ENCODE measurements around the gene LRRC23.
"Not testable (repeated sequence)": the region's sequence is repeated elsewhere in the genome, so short reads cannot be mapped to it uniquely, and the experiment has no call there.

LRRC23 gene, protein sequence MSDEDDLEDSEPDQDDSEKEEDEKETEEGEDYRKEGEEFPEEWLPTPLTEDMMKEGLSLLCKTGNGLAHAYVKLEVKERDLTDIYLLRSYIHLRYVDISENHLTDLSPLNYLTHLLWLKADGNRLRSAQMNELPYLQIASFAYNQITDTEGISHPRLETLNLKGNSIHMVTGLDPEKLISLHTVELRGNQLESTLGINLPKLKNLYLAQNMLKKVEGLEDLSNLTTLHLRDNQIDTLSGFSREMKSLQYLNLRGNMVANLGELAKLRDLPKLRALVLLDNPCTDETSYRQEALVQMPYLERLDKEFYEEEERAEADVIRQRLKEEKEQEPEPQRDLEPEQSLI

DNA sequence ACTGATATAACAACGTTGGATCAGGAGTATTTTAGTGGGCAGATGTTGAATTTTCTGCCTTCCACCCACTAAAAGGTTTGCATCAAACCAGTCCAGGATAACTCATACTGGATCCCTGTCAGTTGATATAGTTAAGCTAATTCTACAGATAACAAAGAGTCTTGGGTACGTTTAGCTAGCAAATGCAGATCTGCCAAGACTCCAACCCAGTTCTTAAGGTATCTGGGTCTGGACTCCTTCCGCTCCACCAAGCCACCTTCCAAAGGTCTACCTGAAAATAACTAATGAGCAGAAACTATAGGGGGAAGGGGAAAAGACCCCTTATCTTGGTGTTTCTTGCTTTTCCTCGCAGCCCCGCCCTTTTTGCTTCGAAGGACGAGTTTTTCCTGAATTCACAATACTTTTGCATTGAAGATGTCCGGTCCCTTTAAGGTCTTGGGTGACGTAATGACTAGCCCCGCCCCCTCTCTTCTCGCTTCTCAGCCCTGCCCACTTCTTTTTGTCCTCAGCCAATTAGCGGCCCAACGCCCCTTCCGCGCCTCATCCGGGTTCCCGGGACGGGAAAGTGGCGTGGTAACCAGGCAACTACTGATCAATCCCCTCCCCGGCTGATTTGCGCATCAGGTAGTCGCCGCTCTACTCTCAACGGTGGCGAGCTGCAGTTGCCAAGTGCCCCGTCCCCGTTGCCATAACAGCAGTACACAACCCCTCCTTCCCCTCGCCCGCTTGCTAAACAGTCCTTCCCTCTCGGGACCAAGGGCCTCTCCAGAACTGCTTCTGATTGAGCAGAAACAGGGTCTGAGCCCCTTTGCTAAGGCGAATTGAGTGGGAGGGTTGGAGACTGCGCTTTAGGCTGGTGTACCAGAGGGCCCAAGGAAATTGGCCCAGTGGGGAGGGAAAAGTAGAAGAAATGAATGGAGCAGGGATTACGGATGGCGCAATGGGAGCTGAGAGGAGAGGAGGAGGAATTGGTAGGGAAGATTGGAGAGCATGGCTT is at the start of gene LRRC23:
TSS of gene LRRC23 (plus strand) at position 543 of the 997 bp plus-strand sequence. CDS start 812 bp downstream, outside the sequence.
- peak; percentile 53 for DNase-seq

DNA sequence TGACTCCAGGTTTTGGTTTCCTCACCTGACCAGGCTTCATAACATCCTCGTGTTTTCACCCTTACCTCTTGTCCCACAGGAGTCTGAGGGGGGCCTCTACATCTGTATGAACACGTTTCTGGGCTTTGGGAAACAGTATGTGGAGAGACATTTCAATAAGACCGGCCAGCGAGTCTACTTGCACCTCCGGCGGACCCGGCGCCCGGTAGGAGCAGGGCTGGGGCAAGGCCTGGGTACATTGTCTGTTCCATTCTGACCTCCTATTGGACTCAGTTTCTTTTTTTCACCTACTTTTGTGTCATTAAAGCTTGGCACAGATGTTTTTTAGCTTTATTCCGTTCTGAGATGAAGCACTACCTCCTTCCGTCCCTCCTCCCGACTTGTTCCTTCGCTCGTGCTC is 49.3 kb upstream of the LRRC23 start:
- DNase-seq = no peak

DNA sequence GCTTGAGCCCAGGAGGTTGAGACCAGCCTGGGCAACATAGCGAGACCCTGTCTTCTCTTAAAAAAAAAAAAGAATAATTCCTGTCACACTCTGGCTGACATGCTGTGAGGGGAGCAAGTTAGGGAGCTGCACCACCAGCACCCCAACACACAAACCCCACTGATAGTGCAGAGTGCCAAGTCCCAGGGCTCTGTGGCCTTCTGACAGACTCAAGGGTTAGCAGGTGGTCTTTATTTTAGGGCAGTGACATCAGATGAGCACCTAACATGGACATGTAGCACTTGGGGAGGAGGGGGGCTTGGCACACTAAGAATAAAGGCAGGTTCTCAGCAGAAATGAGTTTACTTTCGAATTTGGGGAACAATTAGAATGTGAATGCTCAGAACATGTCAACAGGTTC is 45.8 kb upstream of the LRRC23 start:
- DNase-seq = no peak

DNA sequence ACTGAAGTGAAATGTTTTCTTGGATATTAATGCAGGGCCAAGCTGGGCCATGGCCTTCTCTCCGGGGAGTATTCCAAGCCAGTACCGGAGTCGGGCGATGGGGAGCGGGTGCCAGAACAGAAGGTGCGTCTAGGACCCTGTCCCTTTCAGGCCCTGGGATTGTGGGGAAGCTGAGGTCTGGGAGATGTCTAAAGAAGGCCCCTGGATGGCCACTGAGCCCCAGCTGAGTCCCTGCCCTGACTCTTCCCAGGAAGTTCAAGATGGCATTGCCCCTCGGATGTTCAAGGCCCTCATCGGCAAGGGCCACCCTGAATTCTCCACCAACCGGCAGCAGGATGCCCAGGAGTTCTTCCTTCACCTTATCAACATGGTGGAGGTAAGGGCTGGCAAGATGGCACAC is 44.5 kb upstream of the LRRC23 start:
- DNase-seq = no peak

DNA sequence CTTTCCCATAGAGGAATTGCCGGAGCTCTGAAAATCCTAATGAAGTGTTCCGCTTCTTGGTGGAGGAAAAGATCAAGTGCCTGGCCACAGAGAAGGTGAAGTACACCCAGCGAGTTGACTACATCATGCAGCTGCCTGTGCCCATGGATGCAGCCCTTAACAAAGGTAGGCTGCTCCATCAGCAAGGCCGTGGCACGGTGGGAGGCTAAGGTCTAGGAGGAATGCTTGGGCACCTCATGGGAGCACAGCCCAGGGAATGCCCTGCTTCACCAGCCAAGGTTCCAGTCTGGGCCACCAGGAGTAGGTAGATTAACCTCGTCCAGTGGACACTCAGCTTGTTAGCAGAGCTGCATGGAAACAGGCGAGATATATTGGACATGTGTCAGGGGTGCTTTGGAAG is 43.7 kb upstream of the LRRC23 start:
- no peak for DNase-seq

DNA sequence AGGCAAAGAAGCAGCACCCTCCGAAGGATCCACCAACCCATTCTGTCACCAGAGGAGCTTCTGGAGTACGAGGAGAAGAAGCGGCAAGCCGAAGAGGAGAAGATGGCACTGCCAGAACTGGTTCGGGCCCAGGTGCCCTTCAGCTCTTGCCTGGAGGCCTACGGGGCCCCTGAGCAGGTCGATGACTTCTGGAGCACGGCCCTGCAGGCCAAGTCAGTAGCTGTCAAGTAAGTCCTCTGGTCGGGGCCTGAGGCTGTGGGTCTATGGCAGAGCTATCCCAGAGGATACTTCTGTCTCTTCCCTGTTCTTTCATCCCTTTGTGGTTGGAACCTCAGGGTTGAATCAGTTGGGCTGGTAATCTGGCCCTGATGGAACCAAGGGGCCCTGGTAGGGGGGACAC is 43.2 kb upstream of the LRRC23 start:
- no peak for DNase-seq

DNA sequence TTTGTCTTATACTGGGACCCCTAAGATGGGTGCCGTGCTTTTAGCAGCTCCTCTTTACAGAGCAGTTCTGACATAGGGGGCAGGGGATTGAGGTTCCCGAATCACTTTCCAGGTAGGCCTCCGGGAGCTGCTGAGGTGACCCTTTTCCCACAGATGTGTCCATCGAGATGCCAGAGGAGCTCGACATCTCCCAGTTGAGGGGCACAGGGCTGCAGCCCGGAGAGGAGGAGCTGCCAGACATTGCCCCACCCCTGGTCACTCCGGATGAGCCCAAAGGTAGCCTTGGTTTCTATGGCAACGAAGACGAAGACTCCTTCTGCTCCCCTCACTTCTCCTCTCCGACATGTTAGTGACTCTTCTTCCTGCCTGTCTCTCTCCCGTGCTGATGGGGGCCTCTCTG is 41.6 kb upstream of the LRRC23 start:
- no peak for DNase-seq

DNA sequence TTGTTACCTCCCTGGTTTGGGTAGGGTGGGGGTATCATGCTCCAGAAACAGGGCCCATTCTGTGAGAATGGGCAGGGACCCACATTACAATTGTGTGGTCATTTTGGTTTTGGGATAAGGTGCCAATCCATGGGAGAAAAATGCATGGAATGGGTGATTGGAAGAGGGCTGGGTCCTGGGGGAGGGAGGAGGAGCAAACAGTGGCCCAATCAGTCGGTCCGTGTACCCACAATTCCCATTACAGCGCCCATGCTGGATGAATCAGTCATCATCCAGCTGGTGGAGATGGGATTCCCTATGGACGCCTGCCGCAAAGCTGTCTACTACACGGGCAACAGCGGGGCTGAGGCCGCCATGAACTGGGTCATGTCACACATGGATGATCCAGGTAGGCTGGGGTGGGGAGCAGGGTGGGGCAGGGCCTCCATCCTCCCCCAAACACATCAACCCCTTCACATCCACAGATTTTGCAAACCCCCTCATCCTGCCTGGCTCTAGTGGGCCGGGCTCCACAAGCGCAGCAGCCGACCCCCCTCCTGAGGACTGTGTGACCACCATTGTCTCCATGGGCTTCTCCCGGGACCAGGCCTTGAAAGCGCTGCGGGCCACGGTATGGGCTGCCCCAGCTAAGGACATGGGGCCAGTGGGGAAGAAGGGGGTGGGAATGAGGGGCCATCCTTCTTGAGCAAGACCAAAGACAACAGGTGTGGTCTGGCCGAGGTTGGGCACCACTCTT is 40.9 kb upstream of the LRRC23 start:
- DNase-seq = no peak

DNA sequence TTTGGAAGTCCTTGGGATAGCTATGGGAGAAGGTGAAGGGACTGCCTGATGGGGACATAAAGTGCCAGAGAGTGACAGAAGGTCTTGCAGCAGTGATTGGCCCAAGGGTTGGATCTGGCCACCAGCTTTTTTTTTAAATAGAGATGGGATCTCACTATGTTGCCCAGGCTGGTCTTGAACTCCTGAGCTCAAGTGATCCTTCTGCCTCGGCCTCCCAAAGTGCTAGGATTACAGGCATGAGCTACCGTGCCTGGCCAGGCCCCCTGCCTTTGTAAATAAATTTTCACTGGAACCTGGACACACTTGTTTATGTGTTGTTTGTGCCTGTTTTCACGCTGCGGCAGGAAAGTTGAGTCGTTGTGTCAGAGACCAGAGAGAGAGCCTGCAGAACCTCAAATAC is 39.3 kb upstream of the LRRC23 start:
- DNase-seq = not testable (repeated sequence)

DNA sequence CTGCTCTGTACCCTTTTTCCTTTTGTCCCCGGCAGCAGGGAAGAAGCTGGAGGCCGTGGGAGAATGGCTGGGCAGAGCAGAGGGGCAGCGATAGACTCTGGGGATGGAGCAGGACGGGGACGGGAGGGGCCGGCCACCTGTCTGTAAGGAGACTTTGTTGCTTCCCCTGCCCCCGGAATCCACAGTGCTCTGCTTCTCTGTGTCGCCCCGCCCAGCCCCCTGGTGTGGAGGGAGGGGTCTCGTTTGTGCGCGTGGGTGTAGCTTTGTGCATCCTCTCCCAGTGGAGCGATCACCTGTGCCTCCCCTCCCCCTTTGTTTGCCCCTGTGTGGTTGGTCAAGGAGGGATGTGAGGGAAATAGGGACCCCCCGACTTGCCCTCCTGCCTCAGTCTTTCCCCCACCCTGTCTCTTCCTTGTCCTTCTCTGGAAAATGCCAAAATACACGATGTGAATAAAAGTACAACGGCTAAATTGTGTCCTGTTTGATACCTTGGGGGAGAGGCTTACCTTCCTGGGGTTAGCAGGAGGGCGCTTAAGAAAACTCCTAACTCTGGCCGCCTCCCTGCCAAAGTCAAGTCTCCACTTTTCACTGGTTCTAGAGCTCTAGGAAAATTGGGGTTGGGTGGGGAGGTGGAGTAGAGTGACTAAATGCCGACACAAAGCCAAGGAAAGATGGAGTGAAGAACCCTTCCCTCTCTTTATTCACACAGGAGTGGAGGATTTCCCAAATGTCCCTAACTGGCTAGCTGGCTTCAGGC is 38.3 kb upstream of the LRRC23 start:
- no peak for DNase-seq

DNA sequence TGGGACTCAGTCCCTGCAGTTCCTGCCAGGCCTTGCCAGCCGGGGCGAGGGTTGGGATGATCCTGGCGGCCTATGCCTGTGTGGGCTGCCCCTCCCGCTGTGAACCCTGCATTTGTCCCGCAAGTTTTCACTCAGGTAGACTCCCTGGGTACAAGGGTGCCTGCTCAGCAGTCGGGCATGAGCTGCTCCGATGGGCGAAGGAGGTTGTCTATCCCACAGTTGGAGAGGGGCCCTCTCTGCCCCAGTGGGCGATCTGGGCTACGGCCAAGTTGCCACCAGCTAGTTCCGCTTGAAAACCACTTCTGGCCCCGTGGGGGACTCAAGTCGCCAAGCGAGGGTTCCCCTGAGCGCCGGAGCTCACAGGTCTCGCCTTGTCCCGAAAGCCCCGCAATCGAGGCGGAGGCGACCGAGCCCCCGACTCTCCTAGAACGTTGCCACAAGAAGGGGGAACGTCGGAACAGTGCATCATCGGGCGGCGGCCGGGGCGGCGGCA is 37.7 kb upstream of the LRRC23 start:
- no peak for DNase-seq

DNA sequence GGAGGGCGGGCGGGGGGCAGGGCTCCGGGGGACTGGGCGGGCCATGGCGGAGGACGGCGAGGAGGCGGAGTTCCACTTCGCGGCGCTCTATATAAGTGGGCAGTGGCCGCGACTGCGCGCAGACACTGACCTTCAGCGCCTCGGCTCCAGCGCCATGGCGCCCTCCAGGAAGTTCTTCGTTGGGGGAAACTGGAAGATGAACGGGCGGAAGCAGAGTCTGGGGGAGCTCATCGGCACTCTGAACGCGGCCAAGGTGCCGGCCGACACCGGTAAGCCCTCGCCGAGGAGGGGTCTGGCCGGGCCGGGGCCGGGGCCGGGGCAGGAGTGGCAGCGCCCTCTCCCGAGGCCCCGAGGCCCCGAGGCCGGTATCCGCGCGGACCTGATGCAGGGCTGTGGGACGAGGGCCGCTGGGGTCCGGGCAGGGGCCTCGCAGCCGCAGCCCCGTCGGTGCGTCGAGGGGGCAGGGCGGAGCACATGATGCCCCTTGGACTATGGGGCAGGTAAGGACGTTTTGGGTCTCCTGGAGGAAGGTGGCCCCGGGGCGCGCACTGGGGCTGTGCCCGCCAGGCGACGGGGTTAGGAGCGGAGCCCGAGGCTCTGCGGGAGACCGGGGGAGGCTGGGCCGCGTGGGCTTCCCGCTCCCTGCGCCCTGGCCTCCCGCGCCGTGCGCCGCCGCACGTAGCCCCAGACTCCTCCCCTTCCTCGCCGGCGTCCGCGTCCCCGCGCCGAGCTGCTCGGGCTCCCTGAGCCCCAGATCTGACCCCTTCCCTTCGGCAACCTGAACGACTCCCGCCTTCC is 37.0 kb upstream of the LRRC23 start, which contains the start of gene TPI1:
TSS of gene TPI1 (plus strand) at position 119 of the 798 bp plus-strand sequence. CDS start at position 155, 36 bp downstream.
- DNase-seq = peak; percentile 71

DNA sequence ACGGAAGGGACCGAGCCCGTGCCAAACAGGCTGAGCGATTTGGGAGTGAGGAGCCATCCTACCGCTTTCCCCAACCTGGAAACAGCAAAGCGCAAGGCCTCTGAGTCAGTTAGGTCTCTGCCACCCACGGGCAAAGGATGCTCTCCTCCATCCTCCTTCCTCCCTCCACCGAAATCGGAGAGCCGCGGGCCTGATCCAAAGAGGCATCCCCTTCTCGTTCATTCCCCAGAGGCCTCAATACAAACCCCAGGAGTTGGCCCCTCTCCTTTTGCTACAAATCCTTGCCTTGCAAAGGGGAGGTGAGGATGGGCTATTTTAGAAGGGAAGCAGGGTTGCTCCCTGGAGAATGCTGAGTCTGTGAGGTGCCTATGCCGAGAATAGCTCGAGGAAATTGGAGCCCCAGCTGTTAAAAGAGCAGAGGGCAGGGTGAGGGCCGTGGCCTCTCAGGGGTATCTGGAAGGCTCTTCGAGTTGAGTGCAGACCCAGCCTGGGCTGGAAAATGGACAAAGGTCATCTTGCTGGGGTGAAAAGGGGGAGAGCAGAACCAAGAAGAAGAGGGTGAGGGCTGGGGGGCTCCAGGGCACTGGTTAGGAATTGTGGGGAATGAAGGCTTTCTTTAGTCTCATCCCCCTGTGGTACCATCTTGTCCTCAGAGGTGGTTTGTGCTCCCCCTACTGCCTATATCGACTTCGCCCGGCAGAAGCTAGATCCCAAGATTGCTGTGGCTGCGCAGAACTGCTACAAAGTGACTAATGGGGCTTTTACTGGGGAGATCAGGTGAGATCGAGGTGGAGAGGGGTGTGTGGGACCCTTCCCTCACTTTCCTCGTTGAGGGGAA is 36.2 kb upstream of the LRRC23 start:
- DNase-seq = no peak

DNA sequence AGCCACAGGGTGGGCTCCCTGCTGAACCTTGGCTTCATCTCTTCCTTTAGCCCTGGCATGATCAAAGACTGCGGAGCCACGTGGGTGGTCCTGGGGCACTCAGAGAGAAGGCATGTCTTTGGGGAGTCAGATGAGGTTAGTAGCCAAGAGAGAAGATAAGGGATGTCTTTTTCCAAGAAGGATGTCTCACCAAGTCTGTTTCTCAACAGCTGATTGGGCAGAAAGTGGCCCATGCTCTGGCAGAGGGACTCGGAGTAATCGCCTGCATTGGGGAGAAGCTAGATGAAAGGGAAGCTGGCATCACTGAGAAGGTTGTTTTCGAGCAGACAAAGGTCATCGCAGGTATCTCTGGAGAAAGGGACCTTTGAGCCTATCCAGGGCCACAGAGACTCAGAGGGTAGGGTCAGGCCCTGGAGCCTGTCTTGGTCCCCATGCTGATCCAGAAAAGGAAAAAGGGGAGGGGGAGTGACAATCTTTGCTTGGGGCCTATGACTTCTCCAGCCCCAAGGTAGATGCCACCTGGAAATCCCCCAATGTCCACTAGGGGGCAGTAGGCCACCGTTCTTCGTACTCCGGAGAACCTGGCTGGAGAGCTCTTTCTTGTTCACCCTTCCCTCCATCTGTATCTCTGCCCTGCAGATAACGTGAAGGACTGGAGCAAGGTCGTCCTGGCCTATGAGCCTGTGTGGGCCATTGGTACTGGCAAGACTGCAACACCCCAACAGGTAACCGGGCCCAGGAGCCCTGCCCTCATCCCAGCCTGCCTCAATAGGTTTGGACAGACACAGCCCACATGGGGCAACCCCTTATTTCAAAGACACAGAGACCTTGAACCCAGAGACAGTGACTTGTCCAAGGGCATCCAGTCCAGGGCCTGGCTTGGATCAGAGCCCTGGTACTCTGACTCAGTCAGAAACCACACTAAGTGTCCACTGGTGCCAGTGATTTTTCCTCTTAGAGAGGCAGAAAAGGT is 35.3 kb upstream of the LRRC23 start:
- no peak for DNase-seq

DNA sequence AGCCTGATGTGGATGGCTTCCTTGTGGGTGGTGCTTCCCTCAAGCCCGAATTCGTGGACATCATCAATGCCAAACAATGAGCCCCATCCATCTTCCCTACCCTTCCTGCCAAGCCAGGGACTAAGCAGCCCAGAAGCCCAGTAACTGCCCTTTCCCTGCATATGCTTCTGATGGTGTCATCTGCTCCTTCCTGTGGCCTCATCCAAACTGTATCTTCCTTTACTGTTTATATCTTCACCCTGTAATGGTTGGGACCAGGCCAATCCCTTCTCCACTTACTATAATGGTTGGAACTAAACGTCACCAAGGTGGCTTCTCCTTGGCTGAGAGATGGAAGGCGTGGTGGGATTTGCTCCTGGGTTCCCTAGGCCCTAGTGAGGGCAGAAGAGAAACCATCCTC is 34.3 kb upstream of the LRRC23 start:
- DNase-seq = not testable (repeated sequence)

DNA sequence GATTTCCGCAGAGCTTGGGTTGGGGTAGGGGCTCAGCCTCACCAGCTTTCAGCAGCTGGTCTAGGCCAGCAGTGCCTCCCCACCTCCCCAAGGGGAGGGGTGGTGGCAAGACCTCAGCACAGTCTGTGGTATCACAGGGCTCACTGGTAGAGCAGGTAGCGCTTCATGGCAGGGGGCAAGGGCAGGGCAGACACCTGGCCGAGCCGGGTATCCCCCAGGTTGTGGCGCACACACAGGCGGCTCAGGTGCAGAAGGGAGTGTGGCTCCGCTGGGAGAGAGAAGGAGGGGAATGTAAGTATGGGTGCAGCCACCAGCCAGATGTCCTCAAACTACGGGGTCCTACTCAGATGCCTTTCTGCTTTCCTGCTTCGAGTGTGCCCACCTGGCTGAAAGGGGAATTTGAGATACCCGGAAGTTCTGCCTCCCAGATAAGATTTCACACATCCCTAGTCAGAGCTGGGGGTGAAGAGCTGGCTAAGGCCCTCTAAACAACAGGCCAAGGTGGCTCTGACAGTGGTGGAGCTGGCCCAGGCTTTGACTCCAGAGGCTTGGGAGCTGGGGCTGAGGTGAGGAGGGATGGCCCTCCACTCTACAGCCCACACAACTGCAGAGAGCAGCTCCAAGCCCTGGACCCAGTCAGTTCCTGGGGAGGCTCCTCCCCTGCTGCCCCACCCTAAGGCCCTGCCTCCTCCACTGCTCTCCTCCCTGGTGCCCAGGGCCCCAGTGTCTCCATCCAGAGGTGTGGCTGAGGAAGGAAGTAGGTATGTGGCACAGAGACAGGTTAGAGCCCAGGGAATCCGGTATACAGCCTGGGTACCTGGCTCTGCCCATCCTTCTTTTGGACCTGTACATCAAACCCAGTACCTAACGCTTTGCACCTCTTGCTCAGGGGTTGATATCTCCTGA is 33.3 kb upstream of the LRRC23 start:
- peak; percentile 66 for DNase-seq
